GM18907 (cell line): ENCODE measurements around the gene AFAP1L1.

ENCODE experiments used
- ATAC-seq: cut with Tn5 transposase; IDR thresholded peaks from one replicate; pipeline ENCODE4 v1.9.1; 2021; ENCODE audit warnings: mild to moderate bottlenecking, moderate library complexity; ENCODE audit not compliant: unreplicated experiment

AFAP1L1 gene

DNA sequence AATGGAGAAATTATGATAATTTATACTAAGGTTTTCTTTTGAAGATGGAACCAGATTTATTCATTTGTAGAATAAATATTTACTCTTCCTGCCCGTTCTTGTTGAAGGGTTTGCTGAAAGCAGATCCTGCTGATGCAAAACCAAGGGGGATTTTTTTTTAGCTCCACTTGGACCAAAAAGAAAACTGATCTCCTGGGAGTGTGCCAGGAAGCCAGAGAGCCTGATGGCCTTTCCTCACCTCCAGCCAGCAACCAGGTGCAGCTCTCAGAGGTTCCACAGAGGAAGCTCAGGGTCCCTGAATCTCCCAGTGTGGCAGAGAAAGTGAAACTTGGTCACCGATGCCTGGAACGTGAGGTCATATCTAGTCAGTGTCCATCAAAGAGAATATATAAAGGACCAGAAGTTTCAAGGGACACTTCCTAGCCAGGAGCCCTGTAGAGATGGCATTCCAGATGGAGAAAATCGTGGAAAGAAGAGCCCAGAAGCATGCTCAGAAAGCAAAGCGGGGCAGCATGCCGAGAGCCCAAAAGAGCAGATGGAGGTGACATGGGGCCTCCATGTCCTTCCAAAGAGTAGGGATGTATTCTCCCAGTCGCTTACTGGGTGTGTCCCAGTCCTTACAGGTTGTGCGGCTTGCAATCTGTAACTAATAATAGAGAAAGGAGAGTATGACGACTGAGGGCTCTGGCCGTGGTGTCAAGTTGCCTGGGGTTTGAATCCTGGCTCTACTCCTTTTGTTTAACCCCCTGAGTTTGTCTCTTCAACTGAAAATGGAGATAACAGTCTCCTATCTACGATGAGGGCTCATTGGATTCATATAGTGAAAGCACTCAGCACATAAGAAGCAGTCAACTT lies 12.2 kb downstream of the AFAP1L1 start:
- no peak for ATAC-seq

DNA sequence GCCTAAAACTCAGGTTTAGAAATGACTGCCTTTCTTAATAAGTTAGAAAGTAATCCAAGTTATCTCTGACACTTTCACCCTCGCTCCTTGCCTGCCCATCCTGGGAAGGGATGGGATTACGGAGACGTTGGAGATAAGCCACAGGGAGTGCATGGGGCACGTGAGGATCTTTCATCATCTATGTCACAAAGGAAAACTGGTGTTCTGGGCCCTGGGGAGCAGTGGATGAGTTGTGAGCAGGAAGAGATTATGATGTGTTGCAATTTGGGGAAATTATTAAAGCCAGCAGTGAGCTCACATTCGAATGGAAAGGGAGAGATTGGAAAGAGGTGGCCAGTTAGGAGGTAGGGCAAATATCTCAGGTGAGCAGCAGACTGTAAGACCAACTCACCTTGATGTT lies 12.8 kb downstream of the AFAP1L1 start:
- no peak for ATAC-seq

DNA sequence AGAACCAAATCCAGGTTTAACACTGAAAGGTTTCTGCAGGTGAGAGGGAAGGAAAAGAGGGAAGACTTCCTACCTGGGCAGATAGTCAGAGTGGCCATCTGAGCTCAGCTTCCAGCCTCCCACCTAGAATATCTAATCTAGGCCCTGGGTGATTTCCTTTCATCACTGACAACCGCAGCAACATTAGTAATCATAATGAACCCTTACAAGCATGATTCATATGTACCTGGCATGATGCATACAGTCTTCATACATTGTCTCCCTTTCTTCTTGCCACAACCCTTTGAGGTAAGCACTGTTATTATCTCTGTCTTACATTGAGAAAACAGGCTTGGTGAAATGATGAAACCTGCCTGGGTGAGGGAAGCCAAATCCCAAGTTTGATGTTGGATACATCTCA lies 13.5 kb downstream of the AFAP1L1 start:
- no peak for ATAC-seq

DNA sequence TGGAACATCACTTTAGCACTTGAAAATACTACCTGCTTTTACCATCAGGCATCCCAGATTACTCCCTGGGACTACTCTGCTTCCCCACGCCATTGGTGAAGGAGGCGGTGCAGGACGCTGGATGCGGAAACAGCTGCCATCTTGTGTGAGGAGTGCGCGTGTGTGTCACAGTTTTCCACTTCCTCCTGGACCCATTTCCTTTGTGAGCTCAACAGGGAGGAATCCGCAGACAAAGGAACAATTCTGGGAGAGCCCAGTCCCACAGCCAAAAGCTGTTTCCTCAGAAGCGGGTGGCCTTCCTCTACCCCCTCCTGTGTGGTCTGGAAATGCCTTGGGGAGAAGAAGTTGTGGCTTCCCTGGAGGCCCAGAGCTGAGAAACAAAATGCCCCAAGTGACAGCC lies 16.8 kb downstream of the AFAP1L1 start:
- ATAC-seq: no peak

DNA sequence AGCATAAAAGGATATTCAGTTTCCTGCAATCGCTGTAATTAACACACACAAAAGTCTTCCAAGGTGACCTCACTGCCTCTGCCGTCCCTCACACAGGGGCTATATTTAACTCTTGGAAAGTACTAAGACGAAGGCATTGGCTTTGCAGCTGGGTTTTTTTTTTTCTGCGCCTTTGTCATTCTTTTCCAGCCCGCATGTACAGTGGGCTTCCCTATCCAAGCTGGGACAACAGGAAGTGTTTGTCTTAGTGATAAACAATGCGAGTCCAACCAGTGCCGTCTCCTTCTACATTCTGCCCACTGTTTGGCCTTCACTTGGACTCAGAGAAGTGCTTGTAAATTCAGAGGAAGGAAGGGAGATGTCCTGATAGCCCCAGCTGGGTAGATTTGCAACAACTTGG lies 17.6 kb downstream of the AFAP1L1 start:
- no peak for ATAC-seq

DNA sequence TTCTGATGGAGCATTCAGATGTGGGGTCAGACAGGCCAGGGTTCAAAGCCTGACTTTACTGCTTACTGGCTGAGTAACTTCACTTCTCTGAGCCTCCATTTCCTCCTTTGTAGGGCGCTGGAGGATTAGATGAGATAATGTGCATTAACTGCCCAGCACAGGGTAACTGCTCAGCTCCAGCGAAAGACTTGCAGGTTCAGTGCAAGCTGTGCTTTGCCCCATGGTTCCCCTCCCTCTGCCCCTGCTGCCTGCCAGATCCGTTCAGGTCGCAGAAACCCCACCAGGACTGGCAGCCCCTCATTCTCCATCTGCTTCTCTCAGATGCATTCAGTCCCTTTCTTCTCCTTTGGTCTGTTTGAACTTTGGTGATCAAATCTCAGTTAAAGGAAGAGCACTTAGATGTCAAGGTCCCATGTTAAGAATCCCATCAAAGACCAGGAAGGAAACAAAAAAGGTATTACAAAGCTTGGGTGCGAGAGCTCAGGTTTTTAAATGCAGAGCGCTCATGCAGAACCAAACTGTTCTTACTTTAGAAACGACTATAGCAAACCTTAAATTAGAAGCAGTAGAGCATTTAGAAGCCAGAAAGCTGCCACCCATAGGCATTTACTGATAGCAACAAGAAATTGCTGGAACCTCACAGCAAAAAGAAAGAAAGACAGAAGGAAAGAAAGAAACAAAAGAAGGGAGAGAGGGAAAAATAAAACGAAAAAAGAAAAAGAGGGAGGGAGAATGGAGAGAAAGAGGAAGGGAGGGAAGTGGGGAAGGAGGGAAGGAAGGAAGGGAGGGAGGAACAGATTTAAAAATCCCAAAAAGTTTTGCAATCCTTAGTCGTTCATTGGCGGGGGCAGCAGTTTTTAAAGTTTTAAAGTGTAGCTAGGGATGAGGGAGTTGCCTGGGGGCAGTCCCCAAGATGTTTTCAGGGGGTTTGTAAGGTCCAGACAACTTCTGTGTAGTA lies 23.5 kb downstream of the AFAP1L1 start:
- no peak for ATAC-seq

DNA sequence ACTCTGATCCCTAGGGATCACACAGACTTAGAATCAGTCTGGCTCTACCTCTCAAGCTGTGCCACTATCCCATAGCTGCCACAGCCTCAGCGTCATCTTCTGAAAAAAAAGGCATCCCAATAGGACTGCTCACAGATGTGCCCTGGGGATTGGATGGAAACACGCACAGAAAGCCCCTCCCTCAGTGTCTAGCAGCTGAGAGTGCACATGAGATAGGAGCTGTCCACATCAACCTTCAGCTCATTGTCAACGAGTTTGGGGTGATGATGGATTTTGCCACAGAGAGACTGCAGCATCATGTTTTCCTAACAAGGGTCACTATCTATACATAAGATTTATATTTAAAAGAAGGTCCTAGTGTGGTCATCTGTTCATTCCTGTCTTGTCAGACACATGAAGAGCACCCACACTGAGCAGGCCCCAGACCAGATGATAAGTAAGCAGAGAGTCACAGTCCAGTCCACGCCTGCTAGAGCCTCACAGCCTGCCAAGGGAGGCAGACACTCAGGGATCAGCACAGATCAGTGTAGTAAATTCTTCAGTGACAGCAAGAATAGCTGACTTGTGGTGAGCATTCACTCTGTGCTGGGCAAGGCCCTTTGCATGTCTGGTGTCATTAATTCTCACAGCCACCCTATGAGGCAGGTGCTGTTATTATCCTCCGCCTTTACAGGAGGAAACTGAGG lies 25.8 kb downstream of the AFAP1L1 start:
- no peak for ATAC-seq

DNA sequence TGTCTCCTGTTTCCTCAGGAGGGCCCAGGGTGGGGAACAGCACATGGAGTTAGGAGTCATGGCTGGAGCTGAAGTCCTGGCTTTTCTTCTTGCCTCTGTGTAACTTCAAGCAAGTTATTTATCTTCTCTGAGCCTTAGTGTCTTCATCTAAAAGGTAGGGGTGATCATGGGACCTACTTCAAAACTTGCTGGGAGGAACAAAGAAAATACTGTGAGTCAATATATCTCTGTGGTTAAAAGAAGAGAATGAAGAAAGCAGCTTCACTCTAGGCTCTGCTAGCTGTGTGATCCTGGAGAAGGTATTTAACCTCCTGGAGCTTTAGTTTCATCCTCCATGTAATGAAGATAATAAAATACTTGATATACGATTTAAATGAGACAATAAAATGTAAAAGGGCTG lies 26.5 kb downstream of the AFAP1L1 start:
- no peak for ATAC-seq

DNA sequence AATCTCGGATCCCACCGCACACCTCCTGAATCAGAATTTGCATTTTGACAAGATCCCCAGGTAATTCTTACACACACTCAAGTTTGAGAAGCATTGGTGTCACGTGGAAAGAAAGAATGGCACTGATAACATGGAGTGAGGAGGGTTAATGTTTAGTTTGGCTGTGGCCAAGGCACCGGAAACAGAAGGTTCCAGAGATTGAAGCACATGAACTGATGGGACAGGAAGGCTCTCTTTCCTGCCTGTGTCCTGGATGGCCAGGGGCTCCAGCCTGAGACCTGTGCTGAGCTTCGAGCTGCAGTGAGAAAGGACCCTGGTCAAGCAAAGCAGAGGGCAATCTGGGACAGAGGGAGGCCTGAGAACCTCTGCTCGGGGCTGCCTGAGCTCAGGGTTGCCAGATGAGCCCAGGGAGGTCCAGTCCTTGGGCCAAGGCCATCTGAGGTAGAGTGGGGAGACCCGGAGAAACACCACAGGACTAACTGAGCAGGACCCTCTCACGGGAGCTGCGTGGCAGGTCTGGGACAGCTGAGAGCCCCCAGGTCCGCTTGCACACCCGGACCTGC lies 27.3 kb downstream of the AFAP1L1 start:
- peak; percentile 58 for ATAC-seq

DNA sequence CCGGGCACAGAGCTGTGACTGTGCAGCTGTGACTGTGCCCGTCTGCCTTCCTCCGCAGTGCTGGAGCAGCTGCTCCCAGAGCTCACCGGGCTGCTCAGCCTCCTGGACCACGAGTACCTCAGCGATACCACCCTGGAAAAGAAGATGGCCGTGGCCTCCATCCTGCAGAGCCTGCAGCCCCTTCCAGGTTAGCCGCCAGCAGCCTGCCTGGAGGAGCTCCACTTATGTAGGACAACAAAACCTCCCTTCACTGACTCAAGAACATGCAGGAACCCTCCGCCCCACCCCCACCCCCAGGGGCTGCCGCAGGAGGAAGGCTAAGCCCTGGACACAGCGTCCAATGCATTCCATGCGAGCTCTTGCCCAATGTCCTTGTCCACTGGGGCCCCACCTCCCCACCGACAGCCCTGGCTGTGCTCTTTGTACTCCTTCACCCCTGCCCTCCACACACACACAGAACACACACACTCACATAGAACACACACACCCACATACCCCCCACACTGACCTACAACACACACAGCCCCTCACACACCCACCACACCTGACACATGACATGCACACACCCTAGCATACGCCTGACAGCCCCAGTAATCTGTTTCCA lies 27.9 kb downstream of the AFAP1L1 start:
- no peak for ATAC-seq

DNA sequence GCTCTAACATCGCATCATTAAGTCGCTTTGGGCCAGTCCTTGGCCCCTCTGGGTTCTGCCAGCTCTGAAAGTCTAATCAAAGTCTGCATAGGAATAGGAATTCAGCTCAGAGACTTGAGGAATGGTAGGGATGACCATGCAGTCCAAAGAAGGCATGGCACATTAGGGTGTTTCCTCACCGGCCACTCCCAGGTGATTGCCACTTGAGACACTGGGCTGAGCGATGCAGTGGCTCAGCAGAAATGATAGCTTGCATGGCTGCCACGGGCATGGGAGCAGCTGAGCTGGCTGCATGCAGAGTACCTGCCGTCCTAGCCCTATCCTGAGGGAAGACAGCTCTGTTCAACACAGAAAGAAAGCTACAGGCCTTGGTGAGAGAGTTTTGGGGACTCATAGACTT lies 28.8 kb downstream of the AFAP1L1 start:
- no peak for ATAC-seq

DNA sequence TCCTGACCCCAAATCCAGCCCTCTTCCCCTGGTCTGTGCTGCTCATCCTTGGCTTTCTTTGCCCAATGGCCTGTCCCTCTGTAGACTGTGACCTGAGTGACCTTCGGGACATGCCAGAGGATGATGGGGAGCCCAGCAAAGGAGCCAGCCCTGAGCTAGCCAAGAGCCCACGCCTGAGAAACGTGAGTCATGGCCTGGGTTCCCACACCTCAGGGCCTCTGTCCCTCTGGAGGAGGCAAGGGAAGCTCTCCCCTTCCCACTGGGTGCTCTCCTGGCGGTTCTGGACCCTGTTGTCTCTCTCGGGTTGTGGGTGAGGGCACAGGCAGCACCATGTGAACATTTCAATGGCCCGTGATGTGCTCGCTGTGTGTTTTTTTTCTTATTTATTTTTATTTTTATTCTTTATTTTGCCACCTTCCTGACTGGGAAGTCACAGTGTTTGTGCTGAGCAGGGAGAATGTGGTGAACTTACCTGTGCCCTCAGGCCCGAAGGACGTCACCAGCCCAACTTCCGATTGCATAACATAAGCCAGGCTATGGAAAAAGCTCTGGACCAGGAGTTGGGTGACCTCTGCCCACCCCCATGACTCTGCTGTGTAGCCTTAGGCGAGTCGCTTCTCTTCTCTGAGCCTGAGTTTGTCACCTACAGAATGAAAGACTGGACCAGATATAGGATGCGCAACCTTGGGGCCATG lies 29.5 kb downstream of the AFAP1L1 start:
- no peak for ATAC-seq

DNA sequence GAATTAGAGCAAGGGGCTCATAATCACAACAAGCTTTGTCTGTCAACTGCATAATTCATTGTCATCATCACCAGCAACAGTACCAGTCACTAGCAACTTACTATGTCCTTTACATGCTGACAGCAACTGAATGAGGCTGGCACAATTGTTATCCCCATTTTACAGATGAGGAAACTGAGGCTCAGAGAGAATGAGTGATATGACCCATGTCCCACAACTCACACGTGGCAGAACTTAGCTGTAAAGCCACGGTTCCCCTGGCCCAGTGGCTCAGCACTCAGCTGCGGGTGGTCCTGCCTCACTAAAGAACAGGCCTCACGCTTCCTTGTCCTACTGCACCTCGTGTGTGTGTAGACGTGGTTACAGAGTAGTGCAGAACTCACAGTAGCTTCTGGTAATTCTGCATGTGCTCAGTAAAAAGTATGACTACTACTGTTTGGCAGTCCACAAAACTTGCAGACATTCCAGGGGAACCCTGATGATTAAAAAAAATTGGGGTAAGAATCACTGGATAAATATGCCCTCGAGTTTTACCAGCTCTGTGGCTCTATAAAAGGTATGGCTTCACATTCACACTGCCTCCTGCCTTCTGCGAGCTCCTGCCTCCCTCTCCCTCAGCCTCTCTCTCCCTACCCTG lies 30.2 kb downstream of the AFAP1L1 start:
- no peak for ATAC-seq

DNA sequence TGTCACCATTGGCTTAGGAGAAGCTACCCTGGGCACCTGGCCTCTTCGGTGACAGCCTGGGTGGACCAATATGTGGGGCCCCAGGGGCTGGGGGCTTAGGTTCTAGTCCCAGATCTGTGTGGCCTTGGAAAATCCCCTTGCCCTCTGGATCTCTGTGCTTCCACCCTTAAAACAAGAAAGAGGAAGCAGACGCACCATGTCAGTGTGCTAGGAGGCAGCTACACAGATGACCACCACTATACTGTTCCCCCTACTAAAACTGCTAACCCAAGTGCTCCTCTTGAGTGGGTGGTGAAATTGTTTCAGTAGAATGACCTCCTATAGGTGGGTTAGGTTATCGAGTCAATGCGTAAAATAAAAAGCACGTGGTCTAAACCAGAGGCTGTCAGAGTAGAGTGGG lies 31.0 kb downstream of the AFAP1L1 start:
- ATAC-seq: no peak

DNA sequence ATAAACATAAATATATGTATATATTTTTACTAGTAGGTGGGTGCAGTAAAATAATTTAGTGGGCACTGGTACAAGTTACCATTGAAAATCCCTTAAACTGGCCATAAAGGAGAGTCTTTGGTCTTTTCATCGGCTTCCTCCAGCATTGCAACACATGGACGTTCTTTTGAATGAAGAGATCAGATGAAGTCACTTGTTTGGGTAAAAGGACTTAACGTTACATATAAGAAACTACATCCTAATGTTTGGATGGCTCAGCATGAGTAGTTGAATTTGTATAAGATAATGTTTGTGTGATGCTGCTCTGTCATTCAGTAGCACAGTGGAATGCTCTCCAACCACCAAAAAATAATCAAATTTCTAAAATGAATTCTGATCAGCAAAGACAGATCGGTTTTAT lies 31.6 kb downstream of the AFAP1L1 start:
- ATAC-seq: no peak

DNA sequence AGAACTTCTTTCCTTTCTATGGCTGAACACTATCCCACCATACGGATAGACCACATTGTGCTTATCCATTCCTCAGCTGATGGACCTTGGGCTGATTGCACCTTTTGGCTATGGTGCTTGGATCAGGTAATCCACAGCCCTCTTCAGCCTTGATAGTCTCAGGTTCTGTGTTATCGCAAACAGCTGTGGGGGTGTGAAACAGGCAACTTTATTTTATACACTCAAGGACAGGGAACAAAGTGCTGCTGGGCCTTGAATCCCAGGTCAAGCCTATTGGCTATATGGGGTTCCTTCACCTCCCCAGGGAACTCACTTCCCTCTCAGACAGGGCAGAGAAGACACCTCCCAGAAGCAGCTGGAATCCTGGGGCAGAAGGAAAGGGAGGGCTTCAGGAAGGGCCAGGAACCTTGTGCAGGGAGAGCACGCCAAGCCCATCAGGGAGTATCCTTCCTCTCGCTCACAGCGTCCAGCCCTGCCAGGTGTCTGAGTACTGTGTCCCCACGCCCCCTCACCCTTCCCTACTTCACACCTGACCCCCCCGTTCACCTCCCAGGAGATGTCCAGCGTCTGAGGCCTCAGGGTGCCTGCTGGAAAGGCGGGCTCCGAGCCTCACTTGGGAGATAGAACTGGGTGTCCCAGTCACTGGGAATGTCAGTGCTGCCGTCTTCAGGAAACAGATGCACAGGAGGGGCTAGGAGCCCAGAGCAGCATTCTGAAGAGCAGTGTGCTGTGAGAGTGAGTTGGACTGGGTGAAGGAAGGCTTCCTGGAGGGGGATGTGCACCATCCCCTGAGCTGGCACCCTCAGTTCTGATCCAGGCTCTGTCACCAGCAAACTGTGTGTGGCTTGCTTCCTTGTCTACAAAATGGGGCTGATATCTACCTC lies 32.8 kb downstream of the AFAP1L1 start:
- no peak for ATAC-seq

DNA sequence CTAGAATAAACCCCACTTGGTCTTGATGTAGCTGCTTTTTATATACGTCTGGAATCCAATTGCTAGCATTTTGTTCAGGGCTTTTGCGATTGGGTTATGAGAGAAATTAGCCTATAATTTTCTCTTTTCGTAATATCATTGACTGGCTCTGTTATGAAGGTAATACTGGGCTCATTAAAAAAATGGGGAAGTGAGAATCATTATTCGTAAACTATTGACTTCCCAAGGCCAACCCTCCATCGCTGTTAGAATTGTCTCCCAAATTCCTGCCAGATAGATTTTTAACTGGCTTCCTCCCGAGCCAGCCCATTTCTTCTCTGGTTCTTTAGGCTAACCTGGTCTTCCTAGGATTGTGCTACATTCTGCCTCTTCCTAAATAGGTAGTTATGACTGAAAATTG lies 37.7 kb downstream of the AFAP1L1 start:
- ATAC-seq: no peak

DNA sequence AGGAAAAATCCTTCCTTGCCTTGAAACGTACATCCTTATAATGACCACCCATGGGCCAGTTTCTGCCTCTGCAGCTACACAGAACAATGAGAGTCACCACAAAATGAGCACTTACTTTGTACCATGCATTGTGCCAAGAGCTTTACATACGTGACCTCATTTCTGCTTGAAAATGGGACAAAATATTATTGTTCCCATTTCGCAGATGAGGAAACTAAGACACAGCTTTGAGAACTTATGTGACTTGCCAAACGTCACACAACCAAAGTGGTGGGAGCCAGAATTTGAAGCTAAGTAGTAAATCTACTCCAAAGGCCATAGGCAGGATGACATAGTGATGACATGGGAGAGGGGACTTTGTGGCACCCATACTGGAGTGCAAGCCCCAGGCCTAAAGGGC lies 38.8 kb downstream of the AFAP1L1 start:
- ATAC-seq: no peak
